Left ventricle myocardium superior (tissue), 1 donor: Measurements from ENCODE around the gene FRMPD4. TPM values are rescaled to one million over a fixed set of nuclear protein-coding genes. Genes with fewer than 3 reads are reported as not detected.

ENCODE experiments used
- ATAC-seq: fragments of 200-7000 bp; cut with Tn5 transposase; one replicate; pipeline ENCODE4 v1.9.1; 2020; ENCODE audit warnings: mild to moderate bottlenecking, moderate library complexity
- DNase-seq: peaks from one replicate; pipeline ENCODE4 v3.0.0-alpha.2; 2020
- intact Hi-C: fragments of 100-400 bp; cut with micrococcal nuclease; formaldehyde crosslinking; loops from one replicate; pipeline ENCODE4 v1.11.0; 2022
- total RNA-seq: library from RNA; stranded (reverse); fragmentation: NEBNext Ultra II Directional; extraction: Animal tissue kit (Norgen Biotek cat#: 25700); gene quantifications from one replicate; pipeline ENCODE4 v1.2.1, GENCODE V29; 2021
- donor health status: DM: no; HTN: yes; CAD: no; lungs with severe emphysema.

FRMPD4 gene
- total RNA-seq, 1 donor from 2014 or later, result 0.99 TPM

GRCh38 chrX:12344954-12345353 lies 206.7 kb downstream of the FRMPD4 start:
- intact Hi-C loops, result no loop called here
- no peak for ATAC-seq

GRCh38 chrX:12349201-12349600 lies 210.9 kb downstream of the FRMPD4 start:
- intact Hi-C loops, result no loop called here
- no peak for ATAC-seq
- DNase-seq, result no peak

More at GRCh38 chrX:12344954-12345353, 206.7 kb downstream of the FRMPD4 start:
- DNase-seq, result no peak

- ATAC-seq, result no peak
- DNase-seq, result no peak
- intact Hi-C loops, result no loop called here
These were observed 214.6 kb downstream of the FRMPD4 start for GRCh38 chrX:12352922-12353321.

GRCh38 chrX:12360383-12360782 lies 222.1 kb downstream of the FRMPD4 start:
- DNase-seq, result no peak
- intact Hi-C loops, result no loop called here
- no peak for ATAC-seq

- intact Hi-C loops, result no loop called here
- DNase-seq, result no peak
These were observed 222.8 kb downstream of the FRMPD4 start for GRCh38 chrX:12360986-12361598.

GRCh38 chrX:12363216-12363615 lies 224.9 kb downstream of the FRMPD4 start:
- ATAC-seq (no peak), DNase-seq (no peak)
- intact Hi-C loops, result no loop called here

More at GRCh38 chrX:12360986-12361598, 222.8 kb downstream of the FRMPD4 start:
- no peak for ATAC-seq

- ATAC-seq (no peak), DNase-seq (no peak)
- intact Hi-C loops, result no loop called here
These were observed 228.2 kb downstream of the FRMPD4 start for GRCh38 chrX:12366440-12366839.

- ATAC-seq (no peak), DNase-seq (no peak)
- intact Hi-C loops, result no loop called here
These were observed 229.0 kb downstream of the FRMPD4 start for GRCh38 chrX:12367254-12367653.

- DNase-seq (no peak), ATAC-seq (peak; percentile 87)
- intact Hi-C loops, result no loop called here
These were observed 232.3 kb downstream of the FRMPD4 start for GRCh38 chrX:12370497-12370986.

GRCh38 chrX:12372111-12372510 lies 233.8 kb downstream of the FRMPD4 start:
- no peak for ATAC-seq
- intact Hi-C loops, result no loop called here
- DNase-seq, result no peak

- ATAC-seq (peak; percentile 25), DNase-seq (no peak)
- intact Hi-C loops, result no loop called here
These were observed 236.0 kb downstream of the FRMPD4 start for GRCh38 chrX:12374286-12374685.

GRCh38 chrX:12378253-12378652 lies 240.0 kb downstream of the FRMPD4 start:
- no peak for DNase-seq
- ATAC-seq, result no peak
- intact Hi-C loops, result no loop called here

GRCh38 chrX:12378706-12379105 lies 240.4 kb downstream of the FRMPD4 start:
- ATAC-seq (no peak), DNase-seq (no peak)
- intact Hi-C loops, result no loop called here

- intact Hi-C loops, result no loop called here
- ATAC-seq (no peak), DNase-seq (no peak)
These were observed 241.4 kb downstream of the FRMPD4 start for GRCh38 chrX:12379671-12380070.

- DNase-seq, result no peak
- no peak for ATAC-seq
- intact Hi-C loops, result no loop called here
These were observed 244.9 kb downstream of the FRMPD4 start for GRCh38 chrX:12383196-12383595.

GRCh38 chrX:12390301-12390700 lies 252.0 kb downstream of the FRMPD4 start:
- intact Hi-C loops, result no loop called here
- DNase-seq (no peak), ATAC-seq (no peak)

- no peak for ATAC-seq
- intact Hi-C loops, result no loop called here
- DNase-seq, result no peak
These were observed 258.3 kb downstream of the FRMPD4 start for GRCh38 chrX:12396584-12396983.

- intact Hi-C loops, result no loop called here
- no peak for ATAC-seq
These were observed 261.9 kb downstream of the FRMPD4 start for GRCh38 chrX:12400218-12400617.

GRCh38 chrX:12401252-12401651 lies 263.0 kb downstream of the FRMPD4 start:
- intact Hi-C loops, result no loop called here
- DNase-seq (no peak), ATAC-seq (peak; percentile 88)

More at GRCh38 chrX:12400218-12400617, 261.9 kb downstream of the FRMPD4 start:
- no peak for DNase-seq

- intact Hi-C loops, result no loop called here
- ATAC-seq (peak; percentile 26), DNase-seq (no peak)
These were observed 265.3 kb downstream of the FRMPD4 start for GRCh38 chrX:12403474-12404082.

GRCh38 chrX:12405306-12405705 lies 267.0 kb downstream of the FRMPD4 start:
- ATAC-seq (no peak), DNase-seq (no peak)
- intact Hi-C loops, result no loop called here
